GM12878 (cell line): Measurements from ENCODE around the gene CACNG4.

Experiments used
- CEBPB ChIP-seq, 2 experiments: fragments of 150-350 bp in 1 of 2; IDR thresholded peaks; 2 replicates each; pipeline ENCODE4 v1.6.1; 2012 to 2014; ENCODE audit warnings: low read depth in 2 of 2, low read length in 2 of 2, borderline replicate concordance in 1 of 2, inconsistent platforms in 1 of 2
- CREB1 ChIP-seq: IDR thresholded peaks from 2 replicates; pipeline ENCODE4 v1.6.1; 2012; ENCODE audit warnings: low read depth, mild to moderate bottlenecking, inconsistent platforms
- EP300 ChIP-seq, 2 experiments: fragments of 150-350 bp in 1 of 2; IDR thresholded peaks; 2 replicates each; pipeline ENCODE4 v1.6.1; 2011 to 2012; ENCODE audit warnings: low read depth in 2 of 2, low read length in 2 of 2, borderline replicate concordance in 1 of 2, improper control_type of control experiment in 1 of 2, inconsistent platforms in 1 of 2; ENCODE audit not compliant: control insufficient read depth in 1 of 2
- EZH2 ChIP-seq: IDR thresholded peaks from 2 replicates; pipeline ENCODE4 v1.6.1; 2012; ENCODE audit warnings: low read depth, mild to moderate bottlenecking, control low read depth, inconsistent platforms, low read length, borderline replicate concordance; ENCODE audit not compliant: control insufficient read depth
- GABPA ChIP-seq: IDR thresholded peaks from 2 replicates; pipeline ENCODE4 v1.6.1; 2014; ENCODE audit warnings: antibody characterized with exemption, low read depth, mild to moderate bottlenecking, inconsistent platforms
- JUND ChIP-seq: IDR thresholded peaks from 2 replicates; pipeline ENCODE4 v1.6.1; 2012; ENCODE audit warnings: low read depth, mild to moderate bottlenecking, low read length, improper control_type of control experiment, moderate library complexity
- KAT2A ChIP-seq: conservative IDR thresholded peaks from 2 replicates; pipeline ENCODE4 v1.6.1; 2011; ENCODE audit warnings: low read depth, low read length; ENCODE audit not compliant: control insufficient read depth
- NFIC ChIP-seq: IDR thresholded peaks from 2 replicates; pipeline ENCODE4 v1.6.1; 2012; ENCODE audit warnings: low read depth, mild to moderate bottlenecking, inconsistent platforms, low read length, moderate library complexity
- POLR2AphosphoS5 ChIP-seq: IDR thresholded peaks from 2 replicates; pipeline ENCODE4 v1.6.1; 2011; ENCODE audit warnings: mild to moderate bottlenecking, low read length, inconsistent platforms
- SIN3A ChIP-seq: IDR thresholded peaks from 2 replicates; pipeline ENCODE4 v1.6.1; 2012; ENCODE audit warnings: low read depth, low read length, improper control_type of control experiment
- ZNF24 ChIP-seq: fragments of 450-650 bp; IDR thresholded peaks from 2 replicates; pipeline ENCODE4 v1.6.1; 2017; ENCODE audit warnings: antibody characterized with exemption, mild to moderate bottlenecking
- TF ChIP-seq, protein P1 (sequence below), 3 experiments: IDR thresholded peaks in 2 of 3; conservative IDR thresholded peaks in 1 of 3; 2 replicates each; pipeline ENCODE4 v1.5.1; 2011; ENCODE audit warnings: low read depth in 3 of 3, low read length in 3 of 3, mild to moderate bottlenecking in 3 of 3, control low read depth in 2 of 3, moderate library complexity in 2 of 3, inconsistent platforms in 1 of 3, mixed read lengths in 1 of 3; ENCODE audit not compliant: control insufficient read depth in 2 of 3, insufficient read depth in 1 of 3; ENCODE audit errors: extremely low read depth in 1 of 3
- TF ChIP-seq, protein P2 (sequence below): fragments of 450-650 bp; IDR thresholded peaks from 2 replicates; pipeline ENCODE4 v1.6.1; 2017; ENCODE audit warnings: mild to moderate bottlenecking
- TF ChIP-seq, protein P3 (sequence below): IDR thresholded peaks from 2 replicates; pipeline ENCODE4 v1.6.1; 2011; ENCODE audit warnings: low read depth, low read length, improper control_type of control experiment, borderline replicate concordance

DNA sequence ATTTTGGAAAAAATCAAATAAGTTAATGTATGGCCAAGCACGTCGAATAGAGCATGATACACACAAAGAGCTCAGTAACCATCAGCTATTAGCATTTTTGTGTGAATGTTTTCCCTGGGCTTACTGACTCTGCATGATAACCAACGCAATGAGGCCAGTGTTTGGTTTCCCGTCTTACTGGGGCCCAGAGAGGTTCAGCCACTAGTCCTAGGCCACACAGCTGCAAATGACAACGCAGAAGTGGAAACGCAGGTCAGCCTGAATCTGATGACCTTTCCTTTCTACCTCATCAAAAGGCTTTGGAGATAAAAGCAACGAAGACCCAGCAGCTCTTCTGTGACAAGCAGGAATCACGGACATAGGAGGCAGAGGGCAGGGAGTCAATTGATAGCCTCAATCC is 7.2 kb upstream of the CACNG4 start:
- TF ChIP-seq, protein P1, sequence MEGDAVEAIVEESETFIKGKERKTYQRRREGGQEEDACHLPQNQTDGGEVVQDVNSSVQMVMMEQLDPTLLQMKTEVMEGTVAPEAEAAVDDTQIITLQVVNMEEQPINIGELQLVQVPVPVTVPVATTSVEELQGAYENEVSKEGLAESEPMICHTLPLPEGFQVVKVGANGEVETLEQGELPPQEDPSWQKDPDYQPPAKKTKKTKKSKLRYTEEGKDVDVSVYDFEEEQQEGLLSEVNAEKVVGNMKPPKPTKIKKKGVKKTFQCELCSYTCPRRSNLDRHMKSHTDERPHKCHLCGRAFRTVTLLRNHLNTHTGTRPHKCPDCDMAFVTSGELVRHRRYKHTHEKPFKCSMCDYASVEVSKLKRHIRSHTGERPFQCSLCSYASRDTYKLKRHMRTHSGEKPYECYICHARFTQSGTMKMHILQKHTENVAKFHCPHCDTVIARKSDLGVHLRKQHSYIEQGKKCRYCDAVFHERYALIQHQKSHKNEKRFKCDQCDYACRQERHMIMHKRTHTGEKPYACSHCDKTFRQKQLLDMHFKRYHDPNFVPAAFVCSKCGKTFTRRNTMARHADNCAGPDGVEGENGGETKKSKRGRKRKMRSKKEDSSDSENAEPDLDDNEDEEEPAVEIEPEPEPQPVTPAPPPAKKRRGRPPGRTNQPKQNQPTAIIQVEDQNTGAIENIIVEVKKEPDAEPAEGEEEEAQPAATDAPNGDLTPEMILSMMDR (IDR thresholded peaks at IDR 0.05 in 2 of 3, conservative IDR thresholded peaks at IDR 0.05 in 1 of 3; ENCODE audit: control insufficient read depth in 2 of 3, extremely low read depth in 1 of 3, insufficient read depth in 1 of 3, low read depth in 3 of 3, low read length in 3 of 3) = no peak
- TF ChIP-seq GABPA = no peak
- TF ChIP-seq NFIC = no peak
- TF ChIP-seq CREB1 = no peak
- TF ChIP-seq CEBPB (IDR thresholded peaks at IDR 0.05; ENCODE audit: borderline replicate concordance in 1 of 2, low read depth in 2 of 2, low read length in 2 of 2) = no peak
- no peak for TF ChIP-seq EP300 (IDR thresholded peaks at IDR 0.05; ENCODE audit: borderline replicate concordance in 1 of 2, control insufficient read depth in 1 of 2, low read depth in 2 of 2, low read length in 2 of 2)
- no peak for TF ChIP-seq ZNF24
- no peak for TF ChIP-seq EZH2
- TF ChIP-seq KAT2A = no peak
- TF ChIP-seq, protein P2, sequence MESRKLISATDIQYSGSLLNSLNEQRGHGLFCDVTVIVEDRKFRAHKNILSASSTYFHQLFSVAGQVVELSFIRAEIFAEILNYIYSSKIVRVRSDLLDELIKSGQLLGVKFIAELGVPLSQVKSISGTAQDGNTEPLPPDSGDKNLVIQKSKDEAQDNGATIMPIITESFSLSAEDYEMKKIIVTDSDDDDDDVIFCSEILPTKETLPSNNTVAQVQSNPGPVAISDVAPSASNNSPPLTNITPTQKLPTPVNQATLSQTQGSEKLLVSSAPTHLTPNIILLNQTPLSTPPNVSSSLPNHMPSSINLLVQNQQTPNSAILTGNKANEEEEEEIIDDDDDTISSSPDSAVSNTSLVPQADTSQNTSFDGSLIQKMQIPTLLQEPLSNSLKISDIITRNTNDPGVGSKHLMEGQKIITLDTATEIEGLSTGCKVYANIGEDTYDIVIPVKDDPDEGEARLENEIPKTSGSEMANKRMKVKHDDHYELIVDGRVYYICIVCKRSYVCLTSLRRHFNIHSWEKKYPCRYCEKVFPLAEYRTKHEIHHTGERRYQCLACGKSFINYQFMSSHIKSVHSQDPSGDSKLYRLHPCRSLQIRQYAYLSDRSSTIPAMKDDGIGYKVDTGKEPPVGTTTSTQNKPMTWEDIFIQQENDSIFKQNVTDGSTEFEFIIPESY = no peak
- TF ChIP-seq POLR2AphosphoS5 = no peak
- TF ChIP-seq JUND = no peak
- no peak for TF ChIP-seq SIN3A
- TF ChIP-seq, protein P3, sequence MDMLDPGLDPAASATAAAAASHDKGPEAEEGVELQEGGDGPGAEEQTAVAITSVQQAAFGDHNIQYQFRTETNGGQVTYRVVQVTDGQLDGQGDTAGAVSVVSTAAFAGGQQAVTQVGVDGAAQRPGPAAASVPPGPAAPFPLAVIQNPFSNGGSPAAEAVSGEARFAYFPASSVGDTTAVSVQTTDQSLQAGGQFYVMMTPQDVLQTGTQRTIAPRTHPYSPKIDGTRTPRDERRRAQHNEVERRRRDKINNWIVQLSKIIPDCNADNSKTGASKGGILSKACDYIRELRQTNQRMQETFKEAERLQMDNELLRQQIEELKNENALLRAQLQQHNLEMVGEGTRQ = no peak
